OCI-LY3 (cell line): ENCODE measurements around the gene CUBN.

Source experiments
- H2AFZ ChIP-seq: fragments of 200-600, 300-600 bp; shearing (Covaris generic); 2 replicates; pipeline ENCODE4 v1.6.0; 2014; ENCODE audit warnings: antibody characterized with exemption, low read depth, low read length
- H3K27ac ChIP-seq: fragments of 200-600, 300-600 bp; sonication (generic); 2 replicates; pipeline ENCODE4 v1.5.1; 2014; ENCODE audit warnings: mild to moderate bottlenecking, low read length, moderate library complexity, mixed read lengths
- H3K27me3 ChIP-seq: fragments of 200-600, 300-600 bp; sonication (generic); 2 replicates; pipeline ENCODE4 v1.6.1; 2014; ENCODE audit warnings: low read depth, low read length, mixed read lengths
- H3K36me3 ChIP-seq: fragments of 200-600, 300-600 bp; sonication (generic); replicated peaks from 2 replicates; pipeline ENCODE3; 2014; ENCODE audit warnings: low read depth, low read length, mixed read lengths
- H3K4me1 ChIP-seq: fragments of 300-600, 200-600 bp; sonication (generic); 2 replicates; pipeline ENCODE4 v1.6.1; 2014; ENCODE audit warnings: low read length, mixed read lengths
- H3K4me2 ChIP-seq: fragments of 200-600, 300-600 bp; sonication (generic); 2 replicates; pipeline ENCODE4 v1.6.1; 2014; ENCODE audit warnings: low read length, mixed read lengths
- H3K4me3 ChIP-seq: fragments of 300-600, 200-600 bp; sonication (generic); 2 replicates; pipeline ENCODE4 v1.5.1; 2014; ENCODE audit warnings: antibody characterized with exemption, mild to moderate bottlenecking, low read length, moderate library complexity
- H3K79me2 ChIP-seq: fragments of 300-600, 200-600 bp; shearing (Covaris generic); 2 replicates; pipeline ENCODE4 v1.6.1; 2014; ENCODE audit warnings: mild to moderate bottlenecking, low read length, mixed read lengths
- H3K9ac ChIP-seq: fragments of 300-600, 200-600 bp; shearing (Covaris generic); 2 replicates; pipeline ENCODE4 v1.6.0; 2014; ENCODE audit warnings: mild to moderate bottlenecking, low read length, moderate library complexity
- H3K9me3 ChIP-seq: fragments of 200-600, 300-600 bp; shearing (Covaris generic); 2 replicates; pipeline ENCODE4 v1.6.1; 2014; ENCODE audit warnings: low read length, mixed read lengths; ENCODE audit not compliant: insufficient read depth
- H4K20me1 ChIP-seq: fragments of 200-600, 300-600 bp; sonication (generic); 2 replicates; pipeline ENCODE4 v1.6.1; 2016; ENCODE audit warnings: low read length, mixed read lengths; ENCODE audit not compliant: insufficient read depth
- EZH2phosphoT487 ChIP-seq: fragments of 200-600 bp; shearing (Covaris generic); IDR thresholded peaks from 2 replicates; pipeline ENCODE4 v1.6.1; 2018; ENCODE audit warnings: antibody characterized with exemption, mixed run types, low read depth
- TF ChIP-seq, protein P1 (sequence below): fragments of 200-600, 300-600 bp; sonication (generic); IDR thresholded peaks from 2 replicates; pipeline ENCODE4 v1.5.1; 2014; ENCODE audit warnings: antibody characterized with exemption, low read length, low read depth

CUBN gene

DNA sequence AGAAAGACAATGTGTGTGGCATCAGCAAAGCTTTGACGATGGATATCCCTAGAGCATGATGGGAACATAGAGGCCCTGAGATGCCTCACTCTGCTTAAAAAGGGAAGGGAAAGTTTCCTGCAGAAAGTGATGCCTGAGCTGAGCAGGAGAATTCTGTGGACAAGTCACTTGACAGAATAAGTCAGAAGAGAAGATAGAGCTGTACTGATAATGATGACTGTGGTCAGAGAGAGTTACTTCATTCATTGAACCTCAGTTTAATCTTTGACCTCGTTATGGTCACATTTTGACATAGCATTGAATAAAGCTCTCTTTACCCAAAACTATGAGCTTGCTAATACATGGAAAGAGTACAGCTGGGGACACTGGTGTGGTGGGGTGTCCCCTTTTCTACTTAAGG, 7.6 kb downstream of the CUBN start:
- Histone ChIP-seq H3K4me3 (no peak overlapping the region), H4K20me1 (no peaks in the 10 kb centered on the region), H3K27ac (no peak overlapping the region), H3K79me2 (no peaks in the 10 kb centered on the region), H2AFZ (no peak overlapping the region), H3K4me2 (no peak overlapping the region), H3K27me3 (no peaks in the 10 kb centered on the region), H3K9me3 (no peaks in the 10 kb centered on the region), H3K9ac (no peak overlapping the region), H3K36me3 (no peaks in the 10 kb centered on the region), H3K4me1 (no peaks in the 10 kb centered on the region)
- TF ChIP-seq EZH2phosphoT487 = no peak
- TF ChIP-seq, protein P1, sequence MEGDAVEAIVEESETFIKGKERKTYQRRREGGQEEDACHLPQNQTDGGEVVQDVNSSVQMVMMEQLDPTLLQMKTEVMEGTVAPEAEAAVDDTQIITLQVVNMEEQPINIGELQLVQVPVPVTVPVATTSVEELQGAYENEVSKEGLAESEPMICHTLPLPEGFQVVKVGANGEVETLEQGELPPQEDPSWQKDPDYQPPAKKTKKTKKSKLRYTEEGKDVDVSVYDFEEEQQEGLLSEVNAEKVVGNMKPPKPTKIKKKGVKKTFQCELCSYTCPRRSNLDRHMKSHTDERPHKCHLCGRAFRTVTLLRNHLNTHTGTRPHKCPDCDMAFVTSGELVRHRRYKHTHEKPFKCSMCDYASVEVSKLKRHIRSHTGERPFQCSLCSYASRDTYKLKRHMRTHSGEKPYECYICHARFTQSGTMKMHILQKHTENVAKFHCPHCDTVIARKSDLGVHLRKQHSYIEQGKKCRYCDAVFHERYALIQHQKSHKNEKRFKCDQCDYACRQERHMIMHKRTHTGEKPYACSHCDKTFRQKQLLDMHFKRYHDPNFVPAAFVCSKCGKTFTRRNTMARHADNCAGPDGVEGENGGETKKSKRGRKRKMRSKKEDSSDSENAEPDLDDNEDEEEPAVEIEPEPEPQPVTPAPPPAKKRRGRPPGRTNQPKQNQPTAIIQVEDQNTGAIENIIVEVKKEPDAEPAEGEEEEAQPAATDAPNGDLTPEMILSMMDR = no peak

DNA sequence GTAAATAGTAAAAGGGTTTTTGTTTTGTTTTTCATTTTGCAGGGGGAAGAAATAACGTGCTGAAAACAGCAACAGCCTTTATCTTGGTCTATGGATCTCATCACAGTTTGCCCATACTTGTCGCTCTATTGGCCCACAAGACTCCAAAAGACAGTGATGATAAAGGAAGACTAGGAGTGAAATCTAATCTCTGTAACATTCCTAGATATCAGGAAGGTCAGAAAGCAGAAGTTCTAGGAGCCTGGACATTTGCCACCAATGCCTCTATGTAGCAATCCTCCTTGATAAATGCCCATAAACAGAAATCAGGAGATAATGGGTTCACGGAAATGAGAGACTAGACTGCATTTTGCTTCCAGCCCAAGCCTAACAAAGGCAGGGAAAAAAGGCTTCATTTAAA, 8.9 kb downstream of the CUBN start:
- Histone ChIP-seq H3K27me3 (no peaks in the 10 kb centered on the region), H3K4me2 (no peak overlapping the region), H3K79me2 (no peaks in the 10 kb centered on the region), H2AFZ (no peak overlapping the region), H3K9me3 (no peaks in the 10 kb centered on the region), H3K4me1 (no peaks in the 10 kb centered on the region), H3K27ac (no peak overlapping the region), H4K20me1 (no peaks in the 10 kb centered on the region), H3K36me3 (no peaks in the 10 kb centered on the region), H3K4me3 (no peak overlapping the region), H3K9ac (no peak overlapping the region)
- no peak for TF ChIP-seq EZH2phosphoT487
- TF ChIP-seq, protein P1 = no peak

DNA sequence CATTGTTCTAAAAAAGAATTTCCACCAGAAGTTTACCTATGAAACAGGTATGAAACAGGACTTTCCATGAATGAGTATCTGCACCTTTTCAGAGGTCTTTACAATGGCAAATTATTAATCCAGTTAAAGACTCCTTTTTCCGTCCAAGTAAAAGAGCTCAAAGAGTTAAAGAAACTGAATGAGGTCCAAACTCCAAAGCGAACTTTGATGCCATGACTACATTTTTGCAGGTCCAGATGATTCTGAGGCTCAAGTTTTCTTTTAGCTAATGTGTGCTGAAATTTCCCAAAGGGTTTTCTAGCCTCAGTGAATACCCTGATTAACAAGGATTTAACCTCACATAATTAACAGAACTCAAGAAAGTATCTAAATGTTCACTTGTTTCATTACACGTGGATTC, 9.8 kb downstream of the CUBN start:
- TF ChIP-seq, protein P1 = no peak
- no peak for TF ChIP-seq EZH2phosphoT487
- Histone ChIP-seq H3K4me3 (no peak overlapping the region), H3K79me2 (no peaks in the 10 kb centered on the region), H3K9me3 (no peaks in the 10 kb centered on the region), H3K4me1 (no peaks in the 10 kb centered on the region), H3K9ac (no peak overlapping the region), H3K27ac (no peak overlapping the region), H4K20me1 (no peaks in the 10 kb centered on the region), H3K36me3 (no peaks in the 10 kb centered on the region), H3K27me3 (no peaks in the 10 kb centered on the region), H3K4me2 (no peak overlapping the region), H2AFZ (no peak overlapping the region)

DNA sequence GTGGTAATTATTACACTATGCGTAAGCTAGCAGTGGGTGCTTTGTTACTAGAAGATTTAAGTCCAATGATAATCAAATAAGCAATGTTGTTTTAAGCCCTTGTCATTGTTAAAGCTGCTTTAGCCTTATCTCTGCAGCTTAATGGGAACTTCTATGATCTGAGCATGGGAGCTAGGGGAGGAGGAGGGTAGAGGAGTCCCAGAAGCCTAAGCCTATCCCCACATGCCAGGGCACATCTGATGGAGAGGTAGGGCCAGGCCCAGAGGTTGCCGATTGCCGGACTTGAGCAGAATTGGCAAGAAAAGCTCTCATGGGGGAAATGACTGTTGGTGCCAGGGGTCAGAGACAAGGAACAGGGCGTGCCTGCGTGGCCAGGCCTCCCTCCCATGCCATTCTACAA, 13.4 kb downstream of the CUBN start:
- Histone ChIP-seq H3K9me3 (no peaks in the 10 kb centered on the region), H3K4me3 (no peak overlapping the region), H4K20me1 (no peaks in the 10 kb centered on the region), H3K27me3 (no peaks in the 10 kb centered on the region), H3K9ac (no peak overlapping the region), H3K79me2 (no peaks in the 10 kb centered on the region), H3K4me2 (no peak overlapping the region), H3K27ac (no peak overlapping the region), H3K36me3 (no peaks in the 10 kb centered on the region), H2AFZ (no peak overlapping the region), H3K4me1 (no peaks in the 10 kb centered on the region)
- no peak for TF ChIP-seq EZH2phosphoT487
- TF ChIP-seq, protein P1 = no peak
